Ascending aorta (tissue), 2 donors: Measurements from ENCODE around the gene XRCC3. TPM values are rescaled to one million over a fixed set of nuclear protein-coding genes. Genes with fewer than 3 reads are reported as not detected.

Source experiments
- DNase-seq, 2 donors: peaks; one replicate each; pipeline ENCODE4 v3.0.0-alpha.2; 2019; ENCODE audit warnings: low spot score in 2 of 2
- H3K27ac ChIP-seq, 2 donors: fragments of 200-600 bp; sonication (generic); one replicate each; pipeline ENCODE4 v1.5.1; 2016 to 2017; ENCODE audit warnings: mild to moderate bottlenecking in 1 of 2
- H3K27me3 ChIP-seq: fragments of 200-600 bp; sonication (generic); one replicate; pipeline ENCODE4 v1.5.1; 2017
- H3K36me3 ChIP-seq, 2 donors: fragments of 200-600 bp; sonication (generic); one replicate each; pipeline ENCODE4 v1.5.1; 2016
- H3K4me1 ChIP-seq, 2 donors: fragments of 200-600 bp; sonication (generic); one replicate each; pipeline ENCODE4 v1.5.1; 2016 to 2017; ENCODE audit warnings: mild to moderate bottlenecking in 1 of 2
- H3K4me3 ChIP-seq, 2 donors: fragments of 200-600 bp; sonication (generic); one replicate each; pipeline ENCODE4 v1.5.1; 2016 to 2017; ENCODE audit warnings: mild to moderate bottlenecking in 1 of 2
- H3K9me3 ChIP-seq, 2 donors: fragments of 200-600 bp; sonication (generic); one replicate each; pipeline ENCODE4 v1.5.1; 2016
- CTCF ChIP-seq, 3 experiments: fragments of 200-600 bp in 2 of 3; fragments of 450-650 bp in 1 of 3; sonication (generic) in 2 of 3; IDR thresholded peaks; one replicate each; pipeline ENCODE4 v1.5.1; 2016 to 2019; ENCODE audit warnings: antibody characterized with exemption in 3 of 3, mild to moderate bottlenecking in 1 of 3, moderate library complexity in 1 of 3
- intact Hi-C: fragments of 100-400 bp; cut with DNase I; formaldehyde crosslinking; loops from one replicate; pipeline ENCODE4 v1.15.1; 2023
- total RNA-seq: library from RNA; depleted of rRNA; stranded (reverse); fragments of >200 nt; gene quantifications from one replicate; pipeline ENCODE4 v1.1.0, GENCODE V29; 2016

The XRCC3 gene
- total RNA-seq, 1 donor from 2014 or later: 9.0 TPM

DNA sequence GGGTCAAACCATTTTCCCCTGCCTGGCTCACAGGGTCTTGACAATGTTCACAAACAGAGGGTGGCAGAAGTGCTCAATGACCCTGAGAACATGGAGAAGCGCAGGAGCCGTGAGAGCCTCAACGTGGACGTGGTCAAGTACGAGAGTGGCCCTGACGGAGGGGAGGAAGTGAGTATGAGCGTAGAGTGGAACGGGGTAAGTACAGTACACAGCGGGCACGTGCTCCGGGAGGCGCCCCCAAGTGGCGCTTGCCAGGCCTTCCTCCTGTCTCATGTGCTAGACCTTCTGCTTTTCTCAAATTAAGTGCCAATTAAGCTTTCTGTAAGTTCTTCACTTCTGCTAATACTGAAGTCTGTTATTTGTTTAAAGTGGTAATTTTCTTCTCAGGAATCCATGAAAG is 35.9 kb downstream of the XRCC3 start:
- TF ChIP-seq CTCF (IDR thresholded peaks at IDR 0.05): peak; percentile 8 to 36 (median 31)
- no peak overlapping the region for H3K4me3 ChIP-seq
- peaks cover 0 to 2% of the 10 kb centered on the region in 2 donors for H3K4me1 ChIP-seq
- H3K9me3 ChIP-seq: no peaks in the 10 kb centered on the region
- DNase-seq: no peak
- H3K36me3 ChIP-seq: peaks cover 92 to 100% of the 10 kb centered on the region in 2 donors
- intact Hi-C loops: no loop called here
- H3K27ac ChIP-seq: peak overlapping the region in 1 of 2 donors; percentile 5
- H3K27me3 ChIP-seq: no peaks in the 10 kb centered on the region

GRCh38 chr14:103676881-103677675 is 38.2 kb downstream of the XRCC3 start:
- Histone ChIP-seq H3K4me1 (peaks cover 0 to 2% of the 10 kb centered on the region in 2 donors), H3K27ac (no peak overlapping the region), H3K27me3 (no peaks in the 10 kb centered on the region), H3K4me3 (no peak overlapping the region), H3K36me3 (peaks cover 92 to 100% of the 10 kb centered on the region in 2 donors), H3K9me3 (no peaks in the 10 kb centered on the region)
- no peak for DNase-seq
- no peak for TF ChIP-seq CTCF (IDR thresholded peaks at IDR 0.05)
- intact Hi-C loops: no loop called here

GRCh38 chr14:103675957-103676356 is 39.3 kb downstream of the XRCC3 start:
- Histone ChIP-seq H3K9me3 (no peaks in the 10 kb centered on the region), H3K27ac (no peak overlapping the region), H3K36me3 (peaks cover 91 to 100% of the 10 kb centered on the region in 2 donors), H3K4me1 (peaks cover 0 to 2% of the 10 kb centered on the region in 2 donors), H3K4me3 (no peak overlapping the region), H3K27me3 (no peaks in the 10 kb centered on the region)
- DNase-seq: no peak
- intact Hi-C loops: no loop called here
- no peak for TF ChIP-seq CTCF (IDR thresholded peaks at IDR 0.05)

DNA sequence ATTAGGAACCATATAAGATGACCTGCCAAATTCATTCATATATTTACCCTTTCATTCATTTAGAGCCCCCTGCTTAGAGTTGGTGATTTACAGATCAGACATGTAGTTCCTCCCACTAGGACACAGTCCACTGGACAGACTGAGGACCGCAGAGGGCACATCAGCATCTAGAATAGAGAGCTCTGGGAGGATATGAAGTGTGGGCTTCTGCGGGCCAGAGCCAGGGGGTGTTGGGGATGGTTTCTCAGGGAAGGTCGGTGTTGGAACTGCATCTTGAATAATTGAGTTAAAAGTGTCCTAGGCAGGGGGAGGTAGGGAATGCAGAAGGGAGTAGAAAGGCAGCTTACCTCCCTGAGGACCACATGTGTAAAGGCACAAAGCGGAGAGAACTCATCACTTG is 43.3 kb downstream of the XRCC3 start:
- intact Hi-C loops: no loop called here
- Histone ChIP-seq H3K4me1 (no peaks in the 10 kb centered on the region), H3K27ac (no peak overlapping the region), H3K36me3 (peaks cover 93 to 98% of the 10 kb centered on the region in 2 donors), H3K4me3 (no peak overlapping the region), H3K27me3 (no peaks in the 10 kb centered on the region), H3K9me3 (no peaks in the 10 kb centered on the region)
- no peak for TF ChIP-seq CTCF (IDR thresholded peaks at IDR 0.05)
- no peak for DNase-seq

GRCh38 chr14:103669370-103669769 is 45.9 kb downstream of the XRCC3 start:
- TF ChIP-seq CTCF (IDR thresholded peaks at IDR 0.05): no peak
- peaks cover 0 to 5% of the 10 kb centered on the region in 2 donors for H3K4me1 ChIP-seq
- intact Hi-C loops: no loop called here
- no peak for DNase-seq
- no peak overlapping the region for H3K27ac ChIP-seq
- H3K4me3 ChIP-seq: no peak overlapping the region
- H3K9me3 ChIP-seq: no peaks in the 10 kb centered on the region
- H3K27me3 ChIP-seq: no peaks in the 10 kb centered on the region
- peaks cover 82 to 94% of the 10 kb centered on the region in 2 donors for H3K36me3 ChIP-seq
